Measurements from ENCODE around the gene OSBPL9. TPM values are rescaled to one million over a fixed set of nuclear protein-coding genes. Genes with fewer than 3 reads are reported as not detected.
A peak's percentile ranks its signal among the peaks of the same experiment; 100 is the strongest.
"Not testable (repeated sequence)": the region's sequence is repeated elsewhere in the genome, so short reads cannot be mapped to it uniquely, and the experiment has no call there.

OSBPL9 gene
- total RNA-seq, 1 experiment from 2014 or later = 109 TPM

DNA sequence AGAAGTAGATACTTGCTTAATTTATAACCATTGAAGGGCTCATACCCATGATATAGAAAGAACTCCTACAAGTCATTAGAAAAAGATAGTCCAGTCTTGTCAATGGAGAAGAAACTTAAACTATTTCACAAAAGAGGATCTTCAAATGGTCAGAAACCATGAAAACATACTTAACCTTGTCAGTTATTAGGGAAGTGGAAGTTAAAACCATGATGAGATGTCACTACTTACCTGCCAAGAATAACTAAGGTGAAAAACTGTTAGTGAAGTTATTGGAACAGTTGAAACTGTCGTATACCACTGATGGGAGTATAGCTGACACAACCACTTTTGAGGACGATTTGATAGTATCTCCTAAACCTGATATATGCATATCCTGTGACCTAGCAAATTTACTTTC, 46.8 kb downstream of the OSBPL9 start:
- DNase-seq (ENCODE audit: low spot score) = no peak

DNA sequence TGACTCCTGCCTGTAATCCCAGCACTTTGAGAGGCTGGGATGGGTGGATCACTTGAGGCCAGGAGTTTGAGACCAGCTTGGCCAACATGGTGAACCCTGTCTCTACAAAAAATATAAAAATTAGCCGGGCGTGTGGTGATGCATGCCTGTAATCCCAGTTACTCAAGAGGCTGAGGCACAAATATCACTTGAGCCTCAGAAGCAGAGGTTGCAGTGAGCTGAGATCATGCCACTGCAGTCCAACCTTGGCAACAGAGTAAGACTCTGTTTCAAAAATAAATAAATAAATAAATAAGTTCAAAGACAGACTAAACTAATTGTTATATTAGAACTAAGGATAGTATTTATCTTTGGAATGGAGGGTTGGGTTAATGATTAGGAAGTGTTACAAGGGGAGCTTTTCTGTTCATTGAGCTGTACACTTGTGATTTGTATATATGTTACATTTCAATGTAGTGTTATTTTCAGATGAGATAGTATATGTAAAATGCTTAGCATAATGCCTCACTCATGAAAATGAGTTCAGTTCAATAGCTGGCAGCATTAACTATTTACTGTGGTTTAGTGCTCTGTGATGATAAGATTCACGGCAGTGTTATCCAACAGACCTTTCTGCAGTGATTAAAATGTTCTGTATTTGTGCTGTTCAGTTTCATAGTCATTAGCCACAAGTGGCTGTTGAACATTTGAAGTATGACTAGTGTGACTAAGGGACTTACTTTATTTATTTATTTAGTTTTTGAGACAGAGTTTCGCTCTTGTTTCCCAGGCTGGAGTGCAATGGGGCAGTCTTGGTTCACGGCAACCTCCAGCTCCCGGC, 47.7 kb downstream of the OSBPL9 start:
- DNase-seq (ENCODE audit: low spot score) = peak; percentile 21

DNA sequence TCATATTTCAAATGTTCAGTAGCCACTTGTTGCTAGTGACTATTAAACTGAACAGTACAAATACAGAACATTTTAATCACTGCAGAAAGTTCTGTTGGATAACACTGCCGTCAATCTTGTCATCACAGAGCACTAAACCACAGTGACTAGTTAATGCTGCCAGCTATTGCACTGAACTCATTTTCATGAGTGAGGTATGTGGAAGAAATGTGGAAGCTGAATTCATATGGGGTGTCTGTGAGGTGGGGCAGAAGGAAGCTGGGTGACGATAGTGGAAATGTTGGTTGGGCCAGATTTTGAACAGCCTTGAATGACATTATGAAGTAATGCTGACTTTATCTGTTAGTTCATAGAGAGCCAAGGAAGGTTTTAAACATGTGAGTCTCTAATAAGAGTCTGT, 49.6 kb downstream of the OSBPL9 start:
- peak; percentile 24 for DNase-seq (ENCODE audit: low spot score)

DNA sequence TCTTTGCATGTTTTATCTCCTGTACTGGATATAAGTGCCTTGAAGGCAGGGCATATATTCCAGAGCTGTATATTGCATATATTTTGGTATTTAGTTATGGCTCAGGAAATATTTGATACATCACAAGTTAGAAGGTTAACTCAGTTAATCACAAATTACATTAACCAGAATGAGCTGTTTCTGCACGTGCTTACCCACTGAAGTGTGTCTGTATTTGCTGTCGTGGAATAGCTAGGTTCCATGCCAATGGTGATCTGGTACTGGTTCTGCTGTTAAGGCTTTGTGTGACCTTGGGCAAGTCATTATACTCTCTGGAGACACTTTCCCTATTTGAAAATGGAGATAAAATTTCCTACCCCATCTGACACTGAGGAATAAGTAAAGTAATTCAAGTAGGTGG, 50.7 kb downstream of the OSBPL9 start:
- no peak for DNase-seq (ENCODE audit: low spot score)

DNA sequence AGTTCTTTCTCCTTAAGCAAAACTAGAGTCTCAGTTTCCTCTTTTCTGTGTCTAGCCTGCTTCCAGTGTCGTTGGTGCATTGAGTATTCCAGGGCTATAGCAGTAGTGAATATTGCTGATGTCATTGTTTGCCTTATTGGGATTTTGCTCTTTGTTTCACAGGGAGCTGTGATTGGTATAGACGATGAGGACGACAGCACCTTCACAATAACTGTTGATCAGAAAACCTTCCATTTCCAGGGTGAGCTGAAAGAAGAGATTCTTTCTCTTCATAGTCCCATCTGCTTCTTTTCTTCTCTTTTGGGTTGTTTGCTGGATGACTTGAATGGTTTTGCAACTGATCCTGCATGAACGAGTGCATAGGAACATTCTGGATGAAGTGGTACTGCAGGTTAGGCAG, 52.4 kb downstream of the OSBPL9 start:
- no peak for DNase-seq (ENCODE audit: low spot score)

DNA sequence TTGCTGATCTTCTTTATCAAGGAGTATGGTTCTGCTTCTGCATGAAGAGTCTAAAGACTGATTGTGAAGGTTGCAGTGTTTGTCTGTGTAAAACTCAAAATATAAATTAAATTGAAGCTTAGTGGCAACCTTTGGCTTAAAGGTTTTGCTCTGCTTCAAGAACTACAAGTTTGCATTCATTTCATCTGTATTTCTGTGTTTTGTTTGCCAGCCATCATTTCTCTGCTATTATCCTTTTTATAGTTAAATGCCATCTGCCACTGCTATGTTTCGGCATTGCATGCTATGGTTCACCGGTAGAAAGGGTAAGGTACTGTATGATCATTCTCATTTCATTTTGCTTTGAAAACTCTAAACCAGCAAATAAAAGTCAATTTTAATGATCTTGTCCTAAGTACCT, 52.9 kb downstream of the OSBPL9 start:
- DNase-seq (ENCODE audit: low spot score) = no peak

DNA sequence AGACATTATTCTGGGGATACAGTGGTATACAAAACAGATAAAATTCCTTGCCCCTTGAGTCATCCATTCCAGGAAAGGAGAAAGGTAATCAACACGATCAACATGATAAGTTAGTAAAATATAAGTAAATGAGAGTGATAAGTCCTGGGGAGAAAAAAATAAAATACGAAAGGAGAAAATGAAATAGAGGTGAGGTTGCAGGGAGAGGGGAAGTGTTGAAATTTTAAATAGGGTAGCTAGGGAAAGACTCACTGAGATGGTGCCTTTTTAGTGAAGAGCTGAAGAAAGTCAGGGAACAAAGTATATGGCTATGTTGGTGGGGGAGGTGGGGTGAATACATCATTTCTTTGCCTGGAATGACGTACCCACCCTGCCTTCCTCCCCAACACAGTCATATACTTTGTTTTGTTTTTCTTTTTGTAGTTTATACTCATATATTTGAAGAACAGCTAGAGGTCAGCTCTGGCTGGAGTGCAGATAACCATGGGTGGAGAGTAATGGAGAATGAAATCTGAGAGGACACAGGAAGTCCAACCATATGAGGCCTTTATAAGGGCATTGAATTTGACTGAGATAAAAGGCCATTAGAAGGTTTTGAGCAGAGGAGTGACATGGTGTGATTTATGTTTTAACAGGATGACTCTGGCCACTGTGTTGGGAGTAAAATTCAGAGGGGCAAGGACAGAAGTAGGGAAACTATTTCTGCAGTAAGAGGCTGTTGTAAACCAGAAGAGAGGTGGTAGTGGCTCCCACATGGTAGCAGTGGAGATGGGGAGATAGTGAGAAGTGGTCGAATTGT, 54.8 kb downstream of the OSBPL9 start:
- DNase-seq (ENCODE audit: low spot score) = peak; percentile 75

DNA sequence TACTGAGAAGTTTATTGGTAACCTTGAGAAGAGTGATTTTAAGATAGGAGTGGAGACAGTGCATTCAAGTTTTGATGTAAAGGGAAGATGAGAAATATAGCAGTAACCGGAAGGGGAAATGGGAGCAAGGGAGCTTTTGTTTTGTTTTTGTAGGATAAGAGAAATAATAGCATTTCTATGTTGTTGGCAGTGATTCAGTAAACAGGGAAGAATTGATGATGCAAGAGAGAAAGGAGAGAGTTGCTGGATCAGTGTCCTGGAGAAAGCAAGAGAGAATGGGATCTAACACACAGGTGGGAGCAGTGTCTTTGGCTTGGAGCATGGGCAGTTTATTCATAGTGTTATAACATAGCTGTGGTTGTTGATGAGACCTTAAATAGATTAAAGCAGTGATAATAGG, 56.4 kb downstream of the OSBPL9 start:
- DNase-seq (ENCODE audit: low spot score) = no peak

DNA sequence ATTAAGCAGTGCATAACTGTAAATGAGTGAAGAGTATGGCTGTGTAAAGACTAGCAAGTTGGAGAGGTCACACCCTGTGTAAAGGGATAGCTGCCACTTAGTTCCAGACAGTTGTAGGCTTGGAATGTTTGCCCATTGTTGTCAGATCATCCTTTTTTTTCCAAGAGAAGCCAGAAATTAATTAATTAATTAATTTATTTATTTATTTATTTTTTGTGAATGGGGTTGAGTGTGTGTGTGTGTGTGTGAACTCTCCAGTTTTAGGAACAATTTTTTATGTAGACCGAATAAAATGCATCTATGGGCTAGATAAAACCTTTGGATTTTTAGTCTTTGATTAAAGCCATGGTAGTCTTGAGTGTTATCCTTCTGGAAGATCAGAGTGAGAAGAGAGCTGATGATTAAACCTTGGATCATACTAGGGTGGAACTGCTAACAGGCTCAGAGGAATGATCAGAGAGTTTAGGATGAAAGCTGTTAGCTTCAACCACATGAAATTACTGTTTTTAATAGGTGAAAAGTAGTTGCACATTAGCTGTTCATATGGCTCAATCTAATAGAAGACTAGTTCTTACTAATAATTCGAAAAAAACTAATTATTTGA, 58.4 kb downstream of the OSBPL9 start:
- DNase-seq (ENCODE audit: low spot score) = no peak

DNA sequence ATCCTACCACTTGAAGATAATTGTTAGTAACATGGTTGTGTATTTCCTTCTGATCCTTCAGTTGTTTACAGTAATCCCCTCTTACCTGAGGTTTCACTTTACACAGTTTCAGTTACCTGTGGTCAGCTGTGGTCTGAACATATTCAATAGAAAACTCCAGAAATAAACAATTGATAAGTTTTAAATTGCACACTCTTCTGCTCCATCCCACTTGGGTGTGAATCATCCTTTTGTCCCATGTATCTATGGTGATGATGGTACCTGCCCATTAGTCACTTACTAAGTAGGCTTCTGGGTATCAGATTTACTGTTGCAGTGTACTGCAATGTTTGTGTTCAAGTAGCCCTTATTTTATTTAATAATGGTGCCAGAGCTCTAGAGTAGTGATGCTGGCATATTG, 62.5 kb downstream of the OSBPL9 start:
- DNase-seq (ENCODE audit: low spot score) = no peak

DNA sequence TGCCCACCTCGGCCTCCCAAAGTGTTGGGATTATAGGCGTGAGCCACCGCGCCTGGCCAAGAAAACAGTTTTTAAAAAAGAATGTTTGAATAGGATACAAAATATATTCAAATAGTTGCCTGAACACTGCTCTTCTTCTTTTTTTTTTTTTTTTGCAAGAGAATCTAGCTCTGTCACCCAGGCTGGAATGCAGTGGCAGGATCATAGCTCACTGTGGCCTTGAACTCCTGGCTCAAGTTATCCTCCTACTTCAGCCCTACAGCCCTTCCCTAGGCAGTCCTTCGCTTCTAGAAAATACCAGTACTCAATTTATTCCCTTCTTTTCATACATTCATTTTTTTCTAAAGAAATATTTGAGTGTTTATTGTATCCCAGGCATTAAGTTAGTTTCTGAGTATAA, 67.9 kb downstream of the OSBPL9 start:
- DNase-seq (ENCODE audit: low spot score) = no peak

DNA sequence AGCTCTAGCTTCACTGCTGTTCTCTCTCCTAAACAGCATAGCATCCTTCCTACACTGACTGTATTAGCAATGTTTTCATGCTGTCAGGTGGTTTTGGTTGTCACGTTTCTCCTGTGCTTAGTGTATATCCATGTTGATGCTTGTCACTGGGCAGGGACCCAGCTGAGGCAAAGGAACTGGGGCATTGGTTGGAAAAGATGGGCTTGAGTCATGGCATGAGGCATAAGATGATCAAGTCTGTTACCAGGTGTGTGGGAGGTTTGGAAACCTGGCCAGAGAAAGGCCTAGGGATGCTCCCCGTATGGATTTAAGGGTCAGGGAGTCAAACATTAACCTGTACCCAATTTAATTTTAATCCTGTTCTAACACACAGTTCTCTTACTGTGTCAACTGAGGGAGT, 69.6 kb downstream of the OSBPL9 start:
- DNase-seq (ENCODE audit: low spot score) = no peak

DNA sequence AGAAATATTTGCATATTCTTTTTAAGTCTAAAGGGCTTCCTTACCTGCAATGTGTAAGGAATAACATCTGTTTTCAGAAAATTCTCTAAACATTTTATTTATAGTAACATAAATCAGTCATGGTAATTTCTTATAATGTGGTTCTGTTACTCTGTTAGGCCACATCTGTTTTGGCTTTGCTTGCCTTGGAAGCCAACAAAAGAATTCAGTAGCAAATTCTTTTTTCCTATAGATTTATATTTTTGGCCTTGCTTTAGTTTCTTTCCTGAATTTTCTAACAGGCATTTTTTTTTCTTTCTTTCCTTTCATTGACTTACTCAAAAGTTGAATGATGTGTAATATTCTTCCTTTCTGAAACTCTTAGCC, 72.2 kb downstream of the OSBPL9 start:
- no peak for DNase-seq (ENCODE audit: low spot score)

DNA sequence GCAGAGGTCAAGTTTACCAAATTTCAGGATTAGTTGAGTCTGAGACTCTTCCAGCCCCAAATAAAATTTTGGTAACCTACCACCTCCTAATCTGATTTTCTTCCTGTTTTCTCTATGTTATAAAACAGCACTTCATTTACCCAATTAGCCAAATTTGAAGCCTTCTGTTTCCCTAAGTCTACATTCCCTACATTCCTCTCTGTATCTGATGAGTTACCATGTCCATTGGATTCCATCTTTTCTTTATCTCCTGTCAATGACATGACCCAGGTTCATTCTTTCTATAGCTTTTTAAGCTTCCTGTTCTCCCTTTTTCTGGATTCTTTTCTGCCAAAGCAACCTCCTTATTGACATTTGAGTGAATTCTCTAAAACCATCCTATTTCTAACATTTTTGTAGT, 72.8 kb downstream of the OSBPL9 start:
- DNase-seq (ENCODE audit: low spot score) = no peak

DNA sequence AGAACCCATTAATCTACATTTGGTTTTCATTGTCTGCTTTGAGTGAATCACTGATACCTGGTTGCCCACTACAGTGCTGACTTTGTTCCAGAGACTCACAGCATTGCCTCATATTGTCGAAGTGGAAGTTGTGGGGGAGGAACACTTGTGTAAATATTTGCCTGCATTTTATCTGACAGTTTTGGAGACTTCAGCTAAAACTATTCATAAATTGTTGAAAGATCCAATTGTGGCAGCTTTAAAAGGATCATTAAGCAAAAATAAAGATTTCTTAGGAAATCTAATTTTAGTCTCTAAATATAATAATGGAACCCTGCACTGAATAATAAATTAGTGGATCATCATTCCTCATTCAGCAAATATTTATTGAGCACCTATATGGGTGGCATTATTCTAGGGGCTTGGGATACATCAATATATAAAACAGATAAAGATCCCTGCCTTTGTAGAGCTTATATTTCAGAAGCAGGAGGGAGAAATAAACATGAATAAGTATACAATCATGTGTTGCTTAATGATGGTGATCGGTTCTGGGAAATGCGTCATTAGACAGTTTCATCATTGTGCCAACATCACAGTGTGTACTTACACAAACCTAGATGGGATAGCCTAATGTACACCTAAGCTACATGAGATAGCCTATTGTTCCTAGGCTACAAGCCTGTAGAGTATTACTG, 73.5 kb downstream of the OSBPL9 start:
- no peak for DNase-seq (ENCODE audit: low spot score)

DNA sequence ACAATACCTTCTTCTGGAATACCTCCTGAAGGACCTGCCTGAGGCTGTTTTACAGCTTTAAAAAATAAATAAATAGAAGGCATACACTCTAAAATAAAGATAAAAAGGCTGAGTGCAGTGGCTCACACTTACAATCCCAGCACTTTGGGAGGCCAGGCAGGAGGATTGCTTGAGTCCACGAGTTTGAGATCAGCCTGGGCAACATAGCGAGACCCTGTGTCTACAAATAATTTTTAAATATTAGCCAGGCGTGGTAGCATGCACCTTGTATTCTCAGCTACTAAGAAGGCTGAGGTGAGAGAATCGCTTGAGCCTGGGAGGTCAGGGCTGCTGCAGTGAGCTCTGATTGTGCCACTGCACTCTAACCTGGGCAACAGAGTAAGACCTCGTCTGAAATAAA, 75.0 kb downstream of the OSBPL9 start:
- no peak for DNase-seq (ENCODE audit: low spot score)

DNA sequence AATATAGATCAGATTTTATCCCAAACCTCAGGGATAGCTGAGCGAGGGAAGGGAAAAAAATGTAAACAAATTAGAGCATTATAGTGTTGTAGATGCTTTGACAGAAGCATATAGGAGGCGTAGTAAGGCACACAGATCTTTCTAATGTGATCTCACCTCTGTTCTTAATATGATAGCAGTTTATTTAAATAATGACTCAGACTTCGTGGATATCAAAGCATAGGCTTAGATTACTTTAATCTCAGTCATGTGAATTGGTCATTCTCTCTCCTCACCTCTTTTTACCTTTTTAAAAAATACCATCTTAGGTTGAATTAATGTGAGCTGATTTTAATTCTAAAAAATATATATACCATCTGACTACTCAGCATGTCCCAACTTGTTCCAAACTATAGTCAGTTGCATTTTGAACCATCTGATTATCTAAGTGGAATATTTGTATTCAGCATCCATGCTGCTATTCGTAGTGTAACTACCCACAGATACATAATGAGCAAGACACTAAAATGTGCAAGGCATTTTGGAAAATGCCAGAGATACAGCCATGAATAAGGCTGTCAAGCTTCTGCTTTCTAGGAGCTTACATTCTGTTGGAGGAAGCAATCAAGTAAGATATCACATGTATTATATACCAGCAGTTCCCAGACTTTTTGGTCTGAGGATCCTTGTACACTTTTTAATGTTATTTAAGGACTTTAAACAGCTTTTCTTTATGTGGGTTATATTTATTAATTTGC, 76.7 kb downstream of the OSBPL9 start:
- DNase-seq (ENCODE audit: low spot score) = peak; percentile 7

DNA sequence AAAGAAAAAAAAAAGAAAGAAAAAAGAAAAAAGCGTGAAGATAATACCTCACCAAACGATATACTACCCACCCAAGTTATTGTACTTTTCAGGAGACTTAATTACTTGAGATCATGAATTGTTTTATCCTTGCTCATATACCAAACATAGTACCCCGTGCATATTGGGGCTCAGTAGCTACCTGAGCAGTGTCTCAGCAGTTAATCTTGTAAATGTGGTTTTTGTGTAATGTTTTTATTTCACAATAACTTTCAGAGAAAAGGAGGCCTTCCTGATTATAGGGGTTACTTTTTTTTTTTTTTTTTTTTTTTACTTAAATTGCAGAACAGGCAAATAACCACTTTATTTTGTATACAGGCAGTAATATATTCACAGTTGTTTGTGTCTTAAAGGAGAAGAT, 80.3 kb downstream of the OSBPL9 start:
- DNase-seq (ENCODE audit: low spot score) = no peak

DNA sequence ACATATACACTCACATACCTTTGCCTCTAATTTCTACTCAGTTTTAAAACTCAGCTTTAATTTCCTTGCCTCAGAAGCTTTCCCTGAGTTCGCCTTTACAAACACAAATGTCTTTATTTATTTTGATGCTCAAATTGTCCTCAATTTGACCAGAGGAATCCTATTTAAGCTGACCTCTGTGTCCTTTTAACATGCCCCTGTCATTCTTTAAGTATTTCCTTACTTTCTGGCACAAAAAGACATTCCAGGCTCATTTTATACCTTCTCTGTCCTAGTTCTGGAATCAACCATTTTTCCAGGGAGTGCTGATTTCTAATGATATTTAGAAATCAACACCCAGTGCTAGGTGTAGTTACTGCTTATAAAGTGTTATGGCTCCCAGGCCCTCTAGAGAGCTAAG, 82.5 kb downstream of the OSBPL9 start:
- no peak for DNase-seq (ENCODE audit: low spot score)

DNA sequence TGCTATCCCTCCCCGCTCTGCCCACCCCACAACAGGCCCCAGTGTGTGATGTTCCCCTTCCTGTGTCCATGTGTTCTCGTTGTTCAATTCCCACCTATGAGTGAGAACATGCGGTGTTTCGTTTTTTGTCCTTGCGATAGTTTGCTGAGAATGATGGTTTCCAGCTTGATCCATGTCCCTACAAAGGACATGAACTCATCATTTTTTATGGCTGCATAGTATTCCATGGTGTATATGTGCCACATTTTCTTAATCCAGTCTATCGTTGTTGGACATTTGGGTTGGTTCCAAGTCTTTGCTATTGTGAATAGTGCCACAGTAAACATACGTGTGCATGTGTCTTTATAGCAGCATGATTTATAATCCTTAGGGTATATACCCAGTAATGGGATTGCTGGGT, 84.9 kb downstream of the OSBPL9 start:
- not testable (repeated sequence) for DNase-seq (ENCODE audit: low spot score)

DNA sequence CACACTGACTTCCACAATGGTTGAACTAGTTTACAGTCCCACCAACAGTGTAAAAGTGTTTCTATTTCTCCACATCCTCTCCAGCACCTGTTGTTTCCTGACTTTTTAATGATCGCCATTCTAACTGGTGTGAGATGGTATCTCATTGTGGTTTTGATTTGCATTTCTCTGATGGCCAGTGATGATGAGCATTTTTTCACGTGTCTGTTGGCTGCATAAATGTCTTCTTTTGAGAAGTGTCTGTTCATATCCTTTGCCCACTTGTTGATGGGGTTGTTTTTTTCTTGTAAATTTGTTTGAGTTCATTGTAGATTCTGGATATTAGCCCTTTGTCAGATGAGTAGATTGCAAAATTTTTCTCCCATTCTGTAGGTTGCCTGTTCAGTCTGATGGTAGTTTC, 85.3 kb downstream of the OSBPL9 start:
- DNase-seq (ENCODE audit: low spot score) = not testable (repeated sequence)

DNA sequence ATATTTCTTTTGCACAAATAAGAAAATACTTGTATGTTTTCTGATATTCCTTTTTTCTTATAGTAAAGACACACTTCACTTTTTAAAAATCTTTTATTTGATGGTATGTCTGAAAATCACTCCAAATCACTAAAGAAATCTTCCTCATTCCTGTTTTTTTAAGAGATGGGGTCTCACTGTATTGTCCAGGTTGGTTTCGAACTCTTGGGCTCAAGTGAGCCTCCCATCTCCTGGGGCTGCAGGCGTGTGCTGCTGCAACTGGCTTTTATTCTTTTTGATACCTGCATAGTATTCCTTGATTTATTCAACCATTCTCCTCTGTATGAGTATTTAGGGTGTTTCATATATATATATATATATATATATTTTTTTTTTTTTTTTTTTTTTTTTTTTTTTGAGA, 88.1 kb downstream of the OSBPL9 start:
- no peak for DNase-seq (ENCODE audit: low spot score)
